ENCODE results near the gene CCDC180.
"Not testable (repeated sequence)": the region's sequence is repeated elsewhere in the genome, so short reads cannot be mapped to it uniquely, and the experiment has no call there.

The CCDC180 gene

GRCh38 chr9:97311798-97312500 is 4.5 kb downstream of the CCDC180 start:
- no peak for DNase-seq

DNA sequence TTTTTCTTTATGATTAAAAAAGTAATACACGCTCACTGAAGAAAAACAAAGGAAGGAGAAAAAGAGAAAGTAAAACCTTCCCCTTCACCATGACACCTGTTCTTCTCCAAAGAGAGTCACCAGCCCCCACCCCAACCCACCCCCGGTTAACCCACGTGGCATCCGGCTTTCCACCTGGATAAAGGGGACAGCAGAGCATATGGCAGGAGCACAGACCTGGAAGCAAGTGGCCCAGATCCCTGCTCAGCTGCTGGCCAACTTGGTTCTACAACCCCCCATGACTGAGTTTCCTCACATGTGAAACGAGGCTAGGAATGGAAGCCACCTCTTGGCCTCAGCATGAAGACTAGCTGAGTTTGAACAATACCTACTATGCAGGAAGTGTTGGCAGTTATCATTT is 5.1 kb downstream of the CCDC180 start:
- DNase-seq: no peak

DNA sequence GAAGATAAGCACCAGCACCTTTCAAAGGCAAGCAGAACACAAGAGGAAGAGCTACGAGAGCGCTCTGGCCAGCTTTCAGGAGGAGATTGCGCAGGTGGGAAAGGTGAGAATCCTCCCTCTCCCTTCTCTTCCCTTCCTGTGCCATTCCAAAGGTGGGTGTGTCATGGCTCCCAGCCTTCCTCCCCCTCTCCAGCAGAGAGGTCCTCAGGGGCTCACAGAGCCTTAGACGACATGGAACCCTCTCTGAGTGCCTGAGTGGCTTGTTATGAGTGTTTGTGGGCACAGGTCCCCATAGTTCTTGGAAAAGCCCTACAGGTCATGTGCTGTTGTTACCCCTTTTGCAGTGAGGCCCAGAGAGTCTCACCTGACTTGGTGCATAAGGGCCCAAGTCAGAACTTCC is 5.8 kb downstream of the CCDC180 start:
- DNase-seq: no peak

DNA sequence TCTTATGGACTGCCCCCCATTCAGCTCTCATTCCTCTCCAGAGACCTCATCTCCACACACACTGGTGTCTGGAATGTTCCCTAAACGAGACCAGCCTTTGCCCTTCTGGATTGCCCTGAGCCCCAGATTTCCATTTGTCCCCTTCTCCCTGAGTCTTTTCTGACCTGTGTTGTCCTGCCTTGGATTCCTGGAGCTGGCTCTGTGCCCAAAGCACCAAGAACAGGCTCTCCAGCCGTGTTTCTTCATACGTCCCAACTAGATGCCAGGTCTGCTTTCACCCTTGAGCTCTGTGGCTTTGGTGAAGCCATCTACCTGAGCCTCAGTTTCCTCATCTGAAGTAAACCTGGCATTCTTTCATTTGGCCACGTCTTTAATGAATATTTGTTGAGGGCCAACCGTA is 6.3 kb downstream of the CCDC180 start:
- no peak for DNase-seq

GRCh38 chr9:97314503-97314902 is 7.0 kb downstream of the CCDC180 start:
- no peak for DNase-seq

DNA sequence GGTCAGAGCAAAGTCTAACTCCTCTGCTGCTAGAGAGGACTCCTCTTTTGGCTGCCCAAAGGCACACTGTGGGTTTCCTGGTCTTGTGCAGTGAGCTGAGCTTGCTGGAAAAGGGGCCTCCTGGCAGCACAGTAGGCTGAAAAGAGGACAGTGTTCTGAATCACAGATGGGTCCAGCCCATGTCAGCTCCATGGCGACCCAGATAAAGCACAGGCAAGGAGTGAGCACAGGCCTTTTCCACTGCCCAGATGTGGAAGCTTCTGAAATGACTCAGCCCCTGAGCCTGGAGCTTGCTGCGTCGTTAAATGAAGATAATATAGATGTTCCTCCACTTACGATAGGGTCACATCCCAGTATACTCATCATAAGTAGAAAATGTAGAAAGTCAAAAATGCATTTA is 8.1 kb downstream of the CCDC180 start:
- no peak for DNase-seq

DNA sequence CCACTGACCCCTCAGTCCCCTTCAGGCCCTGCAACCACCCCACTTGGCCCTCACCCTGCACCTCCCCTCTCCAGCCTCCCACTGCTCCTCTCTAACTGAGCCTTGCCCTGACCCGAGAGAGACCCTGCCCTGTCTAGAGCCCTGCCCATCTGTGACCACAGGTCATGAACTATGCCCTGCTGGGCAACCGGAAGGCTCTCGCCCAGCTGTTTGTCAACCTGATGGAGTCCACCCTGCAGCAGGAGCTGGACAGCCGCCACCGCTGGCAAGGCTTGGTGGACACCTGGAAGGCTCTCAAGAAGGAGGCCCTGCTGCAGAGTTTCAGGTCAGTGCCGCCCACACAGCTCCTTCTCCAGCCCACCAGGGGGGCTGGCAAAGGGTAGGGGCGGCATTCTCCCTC is 9.4 kb downstream of the CCDC180 start:
- DNase-seq: no peak

- DNase-seq: no peak
Observed at GRCh38 chr9:97318433-97318832, 11.0 kb downstream of the CCDC180 start.

DNA sequence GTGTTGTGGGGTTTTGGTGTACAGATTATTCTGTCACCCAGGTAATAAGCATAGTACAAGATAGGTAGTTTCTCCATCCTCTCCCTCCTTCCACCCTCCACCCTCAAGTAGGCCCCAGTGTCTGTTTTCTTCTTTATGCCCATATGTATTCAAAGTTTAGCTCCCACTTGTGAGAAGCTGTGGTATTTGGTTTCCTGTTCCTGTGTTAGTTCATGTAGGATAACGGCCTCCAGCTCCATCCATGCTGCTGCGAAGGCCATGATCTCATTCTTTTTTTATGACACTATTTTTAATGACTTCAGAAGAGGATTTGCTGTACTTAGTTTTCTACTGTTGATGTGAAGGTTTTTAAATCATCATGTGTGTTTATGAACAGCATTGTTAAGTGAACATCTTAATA is 11.9 kb downstream of the CCDC180 start:
- DNase-seq: no peak

- DNase-seq: no peak
Observed at GRCh38 chr9:97320080-97320642, 12.7 kb downstream of the CCDC180 start.

DNA sequence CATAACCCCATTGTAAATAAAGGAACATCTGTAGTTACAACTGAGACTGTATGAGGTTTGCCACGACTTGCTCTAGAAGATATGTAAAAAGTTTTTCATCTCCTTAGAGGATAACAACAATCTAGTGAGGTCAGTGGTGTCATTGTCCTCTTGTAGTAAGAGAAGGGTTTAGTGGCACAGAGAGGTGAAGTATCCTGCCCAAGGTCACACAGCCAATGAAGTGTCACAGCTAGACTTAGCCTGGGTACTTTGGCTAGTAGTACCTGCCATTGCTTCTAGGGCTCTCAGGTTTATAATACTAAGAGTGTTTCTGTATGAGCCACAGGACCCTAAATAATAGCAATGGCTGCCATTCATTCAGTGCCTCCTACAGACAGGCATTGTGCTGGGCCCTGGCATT is 13.8 kb downstream of the CCDC180 start:
- DNase-seq: no peak

DNA sequence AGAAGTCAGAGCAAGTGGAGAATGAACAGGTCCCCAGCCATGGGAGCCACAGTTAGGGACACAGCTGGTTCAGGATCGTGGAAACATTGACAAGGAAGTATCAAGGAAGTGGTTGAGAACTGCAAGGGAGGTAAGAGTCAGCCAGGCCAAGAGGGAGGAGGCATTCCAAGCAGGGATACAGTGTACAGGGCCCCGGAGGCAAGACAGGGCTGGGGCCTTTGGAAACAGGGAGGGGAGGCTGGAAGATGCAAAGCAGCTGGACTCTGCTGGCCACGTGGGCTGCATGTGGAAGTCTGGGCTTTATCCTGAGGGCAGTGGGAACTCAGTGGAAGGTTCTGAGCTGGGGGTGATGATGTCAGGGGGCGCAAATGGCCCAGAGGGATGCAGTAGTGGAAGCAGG is 14.2 kb downstream of the CCDC180 start:
- DNase-seq: no peak

GRCh38 chr9:97322105-97322504 is 14.6 kb downstream of the CCDC180 start:
- no peak for DNase-seq

GRCh38 chr9:97324954-97325353 is 17.5 kb downstream of the CCDC180 start:
- DNase-seq: no peak

- no peak for DNase-seq
Observed at GRCh38 chr9:97327562-97327961, 20.1 kb downstream of the CCDC180 start.

DNA sequence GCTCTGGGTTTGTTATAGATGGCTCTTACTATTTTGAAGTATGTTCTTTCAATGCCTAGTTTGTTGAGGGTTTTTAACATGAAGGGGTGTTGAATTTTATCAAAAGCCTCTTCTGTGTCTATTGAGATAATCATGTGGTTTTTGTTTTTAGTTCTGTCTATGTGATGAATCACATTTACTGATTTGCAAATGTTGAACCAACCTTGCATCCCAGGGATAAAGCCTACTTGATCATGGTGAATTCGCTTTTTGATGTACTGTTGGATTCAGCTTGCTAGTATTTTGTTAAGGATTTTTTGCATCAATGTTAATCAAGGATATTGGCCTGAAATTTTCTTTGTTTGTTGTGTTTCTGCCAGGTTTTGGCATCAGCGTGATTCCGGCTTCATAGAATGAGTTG is 25.5 kb downstream of the CCDC180 start:
- no peak for DNase-seq

GRCh38 chr9:97335622-97336021 is 28.2 kb downstream of the CCDC180 start:
- not testable (repeated sequence) for DNase-seq

DNA sequence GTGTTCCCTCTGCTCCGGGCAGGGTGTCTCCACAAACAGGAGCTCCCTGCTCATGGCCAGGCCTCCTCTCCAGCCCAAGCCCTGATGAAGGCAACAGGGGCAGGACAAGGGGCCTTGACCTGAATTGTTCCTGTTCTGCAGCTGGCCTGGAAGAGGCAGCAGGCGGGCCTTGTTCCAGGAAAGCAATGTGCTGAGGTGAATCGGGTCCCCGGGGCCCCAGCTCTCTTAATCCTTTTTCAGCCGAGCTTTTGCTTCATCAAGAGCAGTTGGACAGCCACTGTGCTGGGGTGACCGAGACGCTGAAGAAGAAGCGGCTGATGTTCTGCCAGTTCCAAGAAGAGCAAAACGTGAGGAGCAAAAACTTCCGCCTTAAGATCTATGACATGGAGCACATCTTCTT is 41.4 kb downstream of the CCDC180 start:
- DNase-seq: no peak

DNA sequence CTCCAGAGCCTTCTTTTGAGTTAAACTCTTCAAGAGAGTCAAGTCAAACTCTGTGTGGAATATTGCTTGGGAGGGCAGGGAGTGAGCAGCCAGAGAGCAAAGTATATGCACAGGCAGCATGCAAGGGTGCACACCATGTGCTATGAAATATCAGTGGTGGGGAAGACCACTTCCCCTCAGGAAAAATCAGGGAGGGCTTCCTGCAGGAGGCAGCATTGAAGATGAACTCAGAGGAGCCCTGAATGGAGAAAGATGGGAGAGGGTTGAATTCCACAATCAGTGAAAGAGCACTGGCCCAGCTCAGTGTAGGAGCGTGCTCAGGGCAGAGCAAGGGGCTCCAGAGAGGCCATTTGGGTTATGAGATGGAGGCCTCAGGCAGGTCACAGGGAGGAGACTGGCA is 41.9 kb downstream of the CCDC180 start:
- no peak for DNase-seq

DNA sequence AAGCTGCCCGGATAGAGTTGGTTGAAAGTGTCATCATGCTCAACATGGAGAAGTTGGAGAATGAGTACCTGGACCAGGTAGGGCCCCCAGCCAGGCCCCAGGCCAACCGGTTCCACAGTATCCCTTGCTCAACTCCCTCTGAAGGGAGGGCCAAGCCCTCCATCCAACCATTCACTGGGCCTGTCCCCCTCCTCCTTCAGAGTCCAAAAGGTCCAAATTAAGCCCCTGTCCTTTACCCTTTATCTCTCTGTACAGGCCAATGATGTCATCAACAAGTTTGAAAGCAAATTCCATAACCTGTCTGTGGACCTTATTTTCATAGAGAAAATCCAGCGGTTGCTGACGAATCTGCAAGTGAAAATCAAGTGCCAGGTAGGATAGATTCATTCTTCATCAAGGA is 47.2 kb downstream of the CCDC180 start:
- DNase-seq: no peak

DNA sequence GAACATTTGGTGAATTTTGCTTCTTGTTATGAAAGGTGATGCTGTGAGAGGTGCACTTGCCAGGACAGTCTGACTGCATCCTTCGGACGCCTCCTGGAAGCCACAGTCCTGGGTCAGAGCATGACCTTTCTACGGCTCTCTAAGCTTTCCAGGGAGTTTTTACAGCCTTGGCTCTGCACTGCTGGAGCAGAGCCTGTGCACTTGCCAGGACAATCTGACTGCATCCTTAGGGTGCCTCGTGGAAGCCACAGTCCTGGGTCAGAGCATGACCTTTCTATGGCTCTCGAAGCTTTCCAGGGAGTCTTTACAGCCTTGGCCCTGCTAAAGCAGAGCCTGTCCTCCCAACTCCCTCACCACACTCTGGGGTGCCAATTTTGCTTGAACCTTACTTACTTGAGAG is 49.6 kb downstream of the CCDC180 start:
- DNase-seq: no peak

All from stimulated activated naive CD4-positive, alpha-beta T cell (primary cell).